ENCODE measurements around the gene UBA52. TPM values are rescaled to one million over a fixed set of nuclear protein-coding genes. Genes with fewer than 3 reads are reported as not detected.

Gene UBA52
- total RNA-seq, 3 donors from 2014 or later = 729 to 865 (median 831) TPM

DNA sequence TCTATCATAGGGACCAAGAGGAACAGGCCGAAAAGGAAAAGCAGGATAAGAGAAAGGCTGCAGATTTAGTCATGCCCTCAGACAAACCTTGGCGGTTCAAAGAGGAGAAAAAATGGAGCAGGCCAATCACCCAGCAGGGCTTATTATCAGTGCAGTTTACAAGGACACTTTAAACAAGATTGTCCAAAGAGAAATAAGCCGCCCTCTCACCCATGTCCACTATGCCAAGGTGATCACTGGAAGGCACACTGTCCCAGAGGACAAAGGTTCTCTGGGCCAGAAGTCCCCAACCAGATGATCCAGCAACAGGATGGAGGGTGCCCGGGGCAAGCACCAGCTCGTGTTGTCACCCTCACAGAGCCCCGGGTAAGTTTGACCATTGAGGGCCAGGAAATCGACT, 8.7 kb downstream of the UBA52 start:
- no peaks in the 10 kb centered on the region for H3K4me1 ChIP-seq
- intact Hi-C loops (cut with DNase I; ENCODE audit: low total_unique reads) = no loop called here
- no peaks in the 10 kb centered on the region for H3K27me3 ChIP-seq
- H3K27ac ChIP-seq = no peak overlapping the region
- H3K36me3 ChIP-seq = peaks cover 2% of the 10 kb centered on the region
- H3K9me3 ChIP-seq = no peaks in the 10 kb centered on the region
- no peak for DNase-seq (ENCODE audit: low spot score in 2 of 2)
- H3K4me3 ChIP-seq = no peak overlapping the region
- TF ChIP-seq POLR2AphosphoS5 (IDR thresholded peaks at IDR 0.05) (no peak), POLR2A (IDR thresholded peaks at IDR 0.05) (no peak)
- TF ChIP-seq, protein P1, sequence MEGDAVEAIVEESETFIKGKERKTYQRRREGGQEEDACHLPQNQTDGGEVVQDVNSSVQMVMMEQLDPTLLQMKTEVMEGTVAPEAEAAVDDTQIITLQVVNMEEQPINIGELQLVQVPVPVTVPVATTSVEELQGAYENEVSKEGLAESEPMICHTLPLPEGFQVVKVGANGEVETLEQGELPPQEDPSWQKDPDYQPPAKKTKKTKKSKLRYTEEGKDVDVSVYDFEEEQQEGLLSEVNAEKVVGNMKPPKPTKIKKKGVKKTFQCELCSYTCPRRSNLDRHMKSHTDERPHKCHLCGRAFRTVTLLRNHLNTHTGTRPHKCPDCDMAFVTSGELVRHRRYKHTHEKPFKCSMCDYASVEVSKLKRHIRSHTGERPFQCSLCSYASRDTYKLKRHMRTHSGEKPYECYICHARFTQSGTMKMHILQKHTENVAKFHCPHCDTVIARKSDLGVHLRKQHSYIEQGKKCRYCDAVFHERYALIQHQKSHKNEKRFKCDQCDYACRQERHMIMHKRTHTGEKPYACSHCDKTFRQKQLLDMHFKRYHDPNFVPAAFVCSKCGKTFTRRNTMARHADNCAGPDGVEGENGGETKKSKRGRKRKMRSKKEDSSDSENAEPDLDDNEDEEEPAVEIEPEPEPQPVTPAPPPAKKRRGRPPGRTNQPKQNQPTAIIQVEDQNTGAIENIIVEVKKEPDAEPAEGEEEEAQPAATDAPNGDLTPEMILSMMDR (IDR thresholded peaks at IDR 0.05) = no peak

DNA sequence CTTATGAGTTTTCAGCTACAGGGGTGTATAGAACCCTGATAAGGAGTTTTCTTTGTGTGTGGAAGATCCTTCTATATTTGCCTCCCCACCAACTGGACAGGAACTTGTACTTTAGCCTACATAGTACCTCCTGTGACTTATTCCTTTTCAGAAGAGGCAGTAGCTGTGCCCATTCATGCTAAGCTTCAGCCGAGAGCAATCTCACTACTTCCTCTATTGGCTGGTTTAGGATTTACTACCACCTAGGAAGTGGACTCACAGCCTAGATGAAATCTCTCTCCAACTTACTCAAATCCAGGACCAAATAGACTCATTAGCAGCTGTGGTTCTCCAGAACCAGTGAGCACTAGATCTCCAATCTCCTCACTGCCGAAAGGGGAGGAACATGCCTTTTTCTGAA, 14.6 kb downstream of the UBA52 start:
- no peak overlapping the region for H3K27ac ChIP-seq
- no peak for TF ChIP-seq POLR2AphosphoS5 (IDR thresholded peaks at IDR 0.05)
- TF ChIP-seq, protein P1 (IDR thresholded peaks at IDR 0.05) = no peak
- no peak for TF ChIP-seq POLR2A (IDR thresholded peaks at IDR 0.05)
- no peaks in the 10 kb centered on the region for H3K36me3 ChIP-seq
- no peaks in the 10 kb centered on the region for H3K9me3 ChIP-seq
- H3K4me3 ChIP-seq = no peak overlapping the region
- intact Hi-C loops (cut with DNase I; ENCODE audit: low total_unique reads) = no loop called here
- DNase-seq (ENCODE audit: low spot score in 2 of 2) = no peak
- no peaks in the 10 kb centered on the region for H3K27me3 ChIP-seq
- H3K4me1 ChIP-seq = peaks cover 0 to 12% of the 10 kb centered on the region in 2 donors

DNA sequence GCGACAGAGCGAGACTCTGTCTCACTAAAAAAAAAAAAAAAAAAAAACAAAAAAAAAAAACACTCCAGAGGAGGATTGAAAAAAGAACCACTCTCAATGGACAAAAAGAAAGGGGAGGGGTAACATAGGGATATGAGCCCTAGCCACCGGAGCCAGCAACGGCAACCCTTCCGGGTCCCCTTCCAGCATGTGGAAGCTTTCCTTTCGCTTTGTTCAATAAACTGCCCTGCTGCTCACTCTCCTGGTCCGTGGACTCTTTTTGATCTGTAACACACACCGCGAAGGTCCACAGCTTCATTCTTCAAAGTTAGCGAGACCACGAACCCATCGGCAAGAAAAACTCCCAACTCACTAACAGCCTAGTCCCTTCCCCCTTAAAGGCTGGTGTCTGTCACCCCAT, 15.9 kb downstream of the UBA52 start:
- no peak for DNase-seq (ENCODE audit: low spot score in 2 of 2)
- Histone ChIP-seq H3K36me3 (no peaks in the 10 kb centered on the region), H3K4me3 (peak overlapping the region in 1 of 3 donors; percentile 87), H3K4me1 (peaks cover 0 to 12% of the 10 kb centered on the region in 2 donors), H3K27ac (peak overlapping the region in 1 of 2 donors; percentile 92), H3K27me3 (no peaks in the 10 kb centered on the region), H3K9me3 (no peaks in the 10 kb centered on the region)
- TF ChIP-seq POLR2AphosphoS5 (IDR thresholded peaks at IDR 0.05) (no peak), POLR2A (IDR thresholded peaks at IDR 0.05) (no peak)
- TF ChIP-seq, protein P1 (IDR thresholded peaks at IDR 0.05) = no peak
- intact Hi-C loops (cut with DNase I; ENCODE audit: low total_unique reads) = no loop called here

DNA sequence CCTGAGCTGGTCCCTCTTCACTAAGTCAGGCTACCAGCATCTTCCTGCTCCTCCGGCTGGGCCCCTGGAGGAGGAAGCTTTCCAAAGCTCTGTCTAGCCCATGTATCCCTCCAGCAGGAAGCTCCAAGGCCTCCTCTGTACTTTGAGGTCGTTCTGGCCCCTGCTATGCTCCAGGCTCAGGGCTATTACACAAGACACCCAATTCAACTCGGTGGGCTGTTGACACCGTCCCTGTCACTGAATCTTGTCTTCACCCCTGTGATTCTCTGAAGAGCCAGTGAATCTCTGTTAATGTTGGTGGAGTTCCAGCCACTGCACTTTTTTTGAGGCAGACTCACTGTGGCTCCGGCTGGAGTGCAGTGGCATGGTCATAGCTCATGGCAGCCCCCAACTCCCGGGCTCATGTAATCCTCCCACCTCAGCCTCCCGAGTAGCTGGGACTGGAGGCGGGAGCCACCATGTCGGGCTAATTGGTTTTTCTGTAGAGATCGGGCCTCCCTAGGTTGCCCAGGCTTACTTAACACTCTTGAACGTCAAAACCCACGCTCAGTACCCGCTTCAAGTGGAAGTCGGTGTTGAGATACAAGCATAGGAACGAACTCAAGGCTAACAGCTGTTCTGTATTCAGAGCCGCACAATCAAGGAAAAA, 16.4 kb downstream of the UBA52 start:
- H3K27me3 ChIP-seq = no peaks in the 10 kb centered on the region

More for the DNA sequence above, 16.4 kb downstream of the UBA52 start:
- TF ChIP-seq POLR2AphosphoS5 (IDR thresholded peaks at IDR 0.05) (no peak), POLR2A (IDR thresholded peaks at IDR 0.05) (no peak)
- TF ChIP-seq, protein P1 (IDR thresholded peaks at IDR 0.05) = no peak
- Histone ChIP-seq H3K9me3 (no peaks in the 10 kb centered on the region), H3K27ac (peak overlapping the region; percentile 72 to 92), H3K4me3 (peak overlapping the region; percentile 64 to 93 (median 87)), H3K4me1 (peaks cover 0 to 12% of the 10 kb centered on the region in 2 donors), H3K36me3 (no peaks in the 10 kb centered on the region)
- intact Hi-C loops (cut with DNase I; ENCODE audit: low total_unique reads) = no loop called here
- no peak for DNase-seq (ENCODE audit: low spot score in 2 of 2)

Data from breast epithelium (tissue), 4 donors.